Body of pancreas (tissue), 4 donors: ENCODE measurements around the gene COL15A1. TPM values are rescaled to one million over a fixed set of nuclear protein-coding genes. Genes with fewer than 3 reads are reported as not detected.
A peak's percentile ranks its signal among the peaks of the same experiment; 100 is the strongest.

Experiments used
- ATAC-seq: fragments of 150-250 bp; one replicate; pipeline ENCODE4 v1.9.1; 2016
- DNase-seq, 4 donors: peaks; one replicate each; pipeline ENCODE4 v3.0.0-alpha.2; 2019
- H3K27ac ChIP-seq, 4 donors: fragments of 200-600 bp; sonication (generic); 1 replicate in 3 of 4; 2 replicates in 1 of 4; pipeline versions ENCODE4 v1.5.1 to v1.6.1; 2016 to 2019; ENCODE audit warnings: mild to moderate bottlenecking in 1 of 4, mixed read lengths in 1 of 4, moderate library complexity in 1 of 4
- H3K27me3 ChIP-seq, 2 donors: fragments of 200-600 bp; sonication (generic); one replicate each; pipeline ENCODE4 v1.6.0; 2016; ENCODE audit warnings: mild to moderate bottlenecking in 1 of 2
- H3K36me3 ChIP-seq, 2 donors: fragments of 200-600 bp; sonication (generic); replicated peaks in 1 of 2; 2 replicates each; pipeline ENCODE4 v1.5.1; 2016; ENCODE audit warnings: low read depth in 2 of 2; ENCODE audit not compliant: insufficient read depth in 1 of 2
- H3K4me1 ChIP-seq: fragments of 200-600 bp; sonication (generic); one replicate; pipeline ENCODE4 v1.6.0; 2016
- H3K4me3 ChIP-seq, 2 donors: fragments of 200-600 bp; sonication (generic); 1 replicate in 1 of 2; 2 replicates in 1 of 2; pipeline ENCODE4 v1.5.1; 2016 to 2019
- H3K9me3 ChIP-seq, 3 donors: fragments of 200-600 bp; sonication (generic); 1 replicate in 2 of 3; 2 replicates in 1 of 3; pipeline ENCODE4 v1.5.1; 2016
- CTCF ChIP-seq, 7 experiments: fragments of 450-650 bp in 4 of 7; fragments of 200-600 bp in 3 of 7; sonication (generic) in 3 of 7; IDR thresholded peaks; one replicate each; pipeline ENCODE4 v1.5.1; 2016 to 2019; ENCODE audit warnings: antibody characterized with exemption in 7 of 7
- POLR2A ChIP-seq, 3 donors: fragments of 450-650 bp; IDR thresholded peaks; one replicate each; pipeline ENCODE4 v1.6.1; 2016; ENCODE audit warnings: antibody characterized with exemption in 3 of 3, mild to moderate bottlenecking in 2 of 3
- WGBS, 2 donors: methylation state at CpG; one replicate each; pipeline ENCODE4 v1.1.5; 2017; 5-methylcytosine and 5-hydroxymethylcytosine counted together
- intact Hi-C: fragments of 100-400 bp; cut with DNase I; formaldehyde crosslinking; loops from one replicate; pipeline ENCODE4 v1.15.1; 2023
- total RNA-seq, 2 donors: library from RNA; depleted of rRNA; stranded (reverse); fragments of >200 nt; gene quantifications; one replicate each; pipeline ENCODE4 v1.1.0, GENCODE V29; 2016

The COL15A1 gene
- total RNA-seq, 2 donors from 2014 or later: 6.7 to 55.4 TPM

GRCh38 chr9:99101812-99102211 lies 158.1 kb downstream of the COL15A1 start:
- no peak for DNase-seq
- TF ChIP-seq CTCF (IDR thresholded peaks at IDR 0.05) (no peak), POLR2A (IDR thresholded peaks at IDR 0.05) (no peak)
- Histone ChIP-seq H3K27me3 (no peaks in the 10 kb centered on the region), H3K27ac (no peak overlapping the region), H3K4me3 (no peak overlapping the region), H3K4me1 (peaks cover 20% of the 10 kb centered on the region), H3K36me3 (no peaks in the 10 kb centered on the region), H3K9me3 (no peaks in the 10 kb centered on the region)
- no peak for ATAC-seq
- intact Hi-C loops: no loop called here
- WGBS, 2 donors: 95 to 97% methylated on average over 2 of the region's 2 CpGs

GRCh38 chr9:99103054-99103895 lies 159.6 kb downstream of the COL15A1 start:
- intact Hi-C loops: no loop called here
- no peak for TF ChIP-seq POLR2A (IDR thresholded peaks at IDR 0.05)
- no peak for TF ChIP-seq CTCF (IDR thresholded peaks at IDR 0.05)
- Histone ChIP-seq H3K27ac (peak overlapping the region in 1 of 4 donors; percentile 77), H3K4me3 (no peak overlapping the region), H3K4me1 (peaks cover 20% of the 10 kb centered on the region), H3K36me3 (no peaks in the 10 kb centered on the region), H3K9me3 (no peaks in the 10 kb centered on the region), H3K27me3 (no peaks in the 10 kb centered on the region)
- ATAC-seq (no peak), DNase-seq (no peak)
- 75 to 81% methylated on average over 11 of the region's 11 CpGs for WGBS, 2 donors

GRCh38 chr9:99103901-99104458 lies 160.3 kb downstream of the COL15A1 start:
- no peak for TF ChIP-seq POLR2A (IDR thresholded peaks at IDR 0.05)
- no peak for TF ChIP-seq CTCF (IDR thresholded peaks at IDR 0.05)
- intact Hi-C loops: no loop called here
- Histone ChIP-seq H3K27ac (peak overlapping the region in 3 of 4 donors; percentile 64 to 77 (median 64)), H3K9me3 (no peaks in the 10 kb centered on the region), H3K27me3 (no peaks in the 10 kb centered on the region), H3K36me3 (no peaks in the 10 kb centered on the region), H3K4me1 (peaks cover 20% of the 10 kb centered on the region), H3K4me3 (peak overlapping the region in 1 of 2 donors; percentile 30)
- DNase-seq (peak in 1 of 4 donors; percentile 12), ATAC-seq (no peak)
- 14 to 15% methylated on average over 13 to 14 of the region's 14 CpGs for WGBS, 2 donors

GRCh38 chr9:99104459-99105151 lies 160.9 kb downstream of the COL15A1 start, which contains the start of gene TGFBR1:
Gene TGFBR1, plus strand, starts transcription at chr9:99105113. Its CDS starts 93 bp downstream, at chr9:99105206.
- H3K27ac ChIP-seq: peak within 1 kb of the TSS; percentile 64 to 85 (median 74)
- no peaks in the 10 kb centered on the region for H3K36me3 ChIP-seq
- ATAC-seq: peak; percentile 94
- peaks cover 20% of the 10 kb centered on the region for H3K4me1 ChIP-seq
- 0 to 1% methylated on average over 31 to 57 of the region's 60 CpGs for WGBS, 2 donors
- TF ChIP-seq CTCF (IDR thresholded peaks at IDR 0.05) (peak in 2 of 7 experiments; percentile 26 to 32), POLR2A (IDR thresholded peaks at IDR 0.05) (peak; percentile 41 to 78 (median 46))
- DNase-seq: peak; percentile 91 to 95 (median 92)
- H3K4me3 ChIP-seq: peak within 1 kb of the TSS; percentile 26 to 63
- no peaks in the 10 kb centered on the region for H3K27me3 ChIP-seq
- no peaks in the 10 kb centered on the region for H3K9me3 ChIP-seq
- intact Hi-C loops: no loop called here
